HG02884 (cell line): ENCODE measurements around the gene VRTN.
"Not testable (repeated sequence)": the region's sequence is repeated elsewhere in the genome, so short reads cannot be mapped to it uniquely, and the experiment has no call there.

Experiments used
- ATAC-seq: cut with Tn5 transposase; IDR thresholded peaks from one replicate; pipeline ENCODE4 v1.9.1; 2021; ENCODE audit warnings: mild to moderate bottlenecking, moderate library complexity; ENCODE audit not compliant: unreplicated experiment

Gene VRTN

DNA sequence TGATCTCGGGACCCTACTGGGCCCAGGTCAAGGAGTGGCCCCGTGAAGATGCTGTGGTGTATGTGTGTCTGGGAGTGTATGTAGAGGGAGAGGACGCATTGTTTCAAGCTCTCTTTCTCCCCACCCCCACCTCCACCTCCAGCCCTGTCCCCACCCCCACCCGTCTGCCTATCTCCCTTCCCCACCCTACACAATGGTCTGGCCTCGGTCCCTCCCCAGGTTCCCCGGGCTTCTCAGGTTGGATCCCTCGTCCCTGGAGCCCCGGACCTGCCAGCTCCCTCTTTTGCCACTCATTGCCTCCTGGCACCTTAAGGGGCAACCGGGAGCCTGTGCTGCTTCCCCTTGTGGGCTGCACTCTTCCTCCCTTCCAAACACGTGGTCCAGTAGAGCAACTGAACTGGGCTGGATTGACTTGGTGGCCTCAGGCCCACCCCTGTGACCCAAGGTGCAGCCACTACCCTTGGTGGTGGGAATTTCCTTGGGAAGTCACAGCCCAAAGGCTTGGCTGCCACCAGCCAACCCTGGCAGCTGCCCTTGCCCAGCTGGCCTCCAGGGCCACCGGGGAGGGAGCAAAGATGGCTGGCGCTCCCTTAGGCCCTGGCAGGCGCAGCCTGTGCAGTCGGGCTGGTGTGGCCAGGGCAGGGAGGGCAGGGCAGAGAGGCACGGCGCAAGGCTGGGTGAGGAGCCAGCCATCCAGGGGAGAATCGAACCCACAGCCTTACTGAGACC lies 628 bp downstream of the VRTN start:
- ATAC-seq, result no peak

DNA sequence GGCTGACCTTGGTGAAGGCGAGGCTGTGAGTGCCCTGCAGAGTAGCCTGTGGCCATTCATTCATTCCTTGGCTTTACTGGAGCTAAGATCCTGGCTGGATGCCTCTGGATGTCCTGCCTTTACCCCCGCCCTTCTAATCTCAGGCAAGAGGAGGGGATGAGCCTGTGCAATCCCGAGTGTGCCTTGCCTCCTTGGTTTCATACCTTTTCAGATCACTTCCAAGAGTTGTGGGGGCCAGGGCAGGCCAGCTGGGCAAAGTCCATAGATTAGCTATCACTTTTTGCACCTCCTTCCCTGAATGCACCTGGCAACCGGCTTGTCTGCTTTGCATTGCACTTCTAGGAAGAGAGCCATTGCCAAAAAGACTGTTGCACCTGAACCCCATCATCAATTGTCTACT lies 1.5 kb downstream of the VRTN start:
- ATAC-seq, result no peak

DNA sequence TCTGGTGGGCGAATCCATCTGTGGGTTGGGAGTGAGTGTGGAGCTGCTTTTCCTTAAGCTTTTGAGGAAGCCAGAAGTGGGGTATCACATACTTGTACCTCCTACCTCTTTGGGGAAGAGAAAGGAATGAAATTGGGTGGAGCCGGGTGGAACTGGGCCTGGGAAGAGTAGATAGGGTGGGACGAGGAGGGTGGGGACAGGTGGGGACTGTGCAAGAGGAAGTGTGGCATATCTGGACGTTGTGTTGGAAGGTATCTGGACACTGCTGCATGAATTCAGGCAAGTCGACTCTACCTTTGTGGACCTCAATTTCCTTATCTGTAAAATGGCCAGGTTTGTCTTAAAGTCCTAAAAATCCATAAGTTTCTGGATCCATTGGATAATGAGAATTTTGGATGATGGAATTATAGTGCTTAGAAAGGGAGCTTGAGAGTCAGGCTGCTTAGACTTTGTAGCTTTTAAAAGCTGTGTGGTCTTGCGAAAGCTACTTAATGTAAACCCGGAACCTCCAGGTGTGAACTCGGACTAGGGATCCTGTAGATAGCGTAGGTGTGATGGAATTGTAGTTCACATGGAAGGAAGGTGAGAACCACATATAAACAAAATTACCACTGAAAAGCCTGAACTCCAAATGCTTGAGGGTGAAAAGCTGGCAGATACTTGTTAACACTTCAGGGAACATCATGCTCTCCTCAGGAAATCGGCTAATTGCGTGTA lies 2.1 kb downstream of the VRTN start:
- no peak for ATAC-seq

DNA sequence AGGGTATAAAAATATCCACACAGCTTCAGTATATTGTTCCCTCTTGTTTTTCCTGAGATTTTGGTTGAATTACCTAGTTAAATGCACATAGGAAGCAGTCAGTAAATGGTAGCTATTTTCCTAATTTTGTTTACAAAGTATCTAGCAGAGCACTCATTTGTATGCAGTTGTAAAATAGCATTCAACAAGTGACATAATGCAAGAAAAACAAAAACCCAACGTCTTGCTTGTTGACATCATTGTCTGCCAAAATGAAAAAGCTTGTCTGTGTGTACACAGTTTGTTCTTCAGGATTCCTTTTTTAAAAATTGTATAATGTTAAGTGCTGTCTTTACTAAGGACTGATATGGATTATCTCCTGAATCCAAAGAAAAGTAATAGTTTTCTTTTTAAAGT lies 2.7 kb downstream of the VRTN start:
- no peak for ATAC-seq

DNA sequence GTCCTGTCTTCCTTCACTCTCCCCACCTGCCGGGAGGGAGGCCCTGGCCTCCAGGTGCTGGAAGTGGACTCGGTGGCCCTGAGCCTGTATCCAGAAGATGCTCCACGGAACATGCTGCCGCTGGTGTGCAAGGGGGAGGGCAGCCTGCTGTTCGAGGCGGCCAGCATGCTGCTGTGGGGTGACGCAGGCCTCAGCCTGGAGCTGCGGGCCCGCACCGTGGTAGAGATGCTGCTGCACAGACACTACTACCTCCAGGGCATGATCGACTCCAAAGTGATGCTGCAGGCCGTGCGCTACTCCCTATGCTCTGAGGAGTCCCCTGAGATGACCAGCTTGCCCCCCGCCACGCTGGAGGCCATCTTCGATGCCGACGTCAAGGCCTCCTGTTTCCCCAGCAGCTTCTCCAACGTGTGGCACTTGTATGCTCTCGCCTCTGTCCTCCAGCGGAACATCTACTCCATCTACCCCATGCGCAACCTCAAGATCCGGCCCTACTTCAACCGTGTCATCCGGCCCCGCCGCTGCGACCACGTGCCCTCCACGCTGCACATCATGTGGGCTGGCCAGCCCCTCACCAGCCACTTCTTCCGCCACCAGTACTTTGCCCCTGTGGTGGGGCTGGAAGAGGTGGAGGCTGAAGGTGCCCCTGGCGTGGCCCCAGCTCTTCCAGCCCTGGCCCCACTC lies 8.8 kb downstream of the VRTN start:
- ATAC-seq, result no peak

DNA sequence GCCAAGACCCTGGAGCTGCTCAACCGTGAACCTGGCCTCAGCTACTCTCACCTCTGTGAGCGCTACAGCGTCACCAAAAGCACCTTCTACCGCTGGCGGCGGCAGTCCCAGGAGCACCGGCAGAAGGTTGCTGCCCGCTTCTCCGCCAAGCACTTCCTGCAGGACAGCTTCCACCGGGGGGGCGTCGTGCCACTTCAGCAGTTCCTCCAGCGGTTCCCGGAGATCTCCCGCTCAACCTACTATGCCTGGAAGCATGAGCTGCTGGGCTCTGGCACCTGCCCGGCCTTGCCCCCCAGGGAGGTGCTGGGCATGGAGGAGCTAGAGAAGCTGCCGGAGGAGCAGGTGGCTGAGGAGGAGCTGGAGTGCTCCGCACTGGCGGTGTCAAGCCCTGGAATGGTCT lies 9.3 kb downstream of the VRTN start:
- ATAC-seq, result no peak

DNA sequence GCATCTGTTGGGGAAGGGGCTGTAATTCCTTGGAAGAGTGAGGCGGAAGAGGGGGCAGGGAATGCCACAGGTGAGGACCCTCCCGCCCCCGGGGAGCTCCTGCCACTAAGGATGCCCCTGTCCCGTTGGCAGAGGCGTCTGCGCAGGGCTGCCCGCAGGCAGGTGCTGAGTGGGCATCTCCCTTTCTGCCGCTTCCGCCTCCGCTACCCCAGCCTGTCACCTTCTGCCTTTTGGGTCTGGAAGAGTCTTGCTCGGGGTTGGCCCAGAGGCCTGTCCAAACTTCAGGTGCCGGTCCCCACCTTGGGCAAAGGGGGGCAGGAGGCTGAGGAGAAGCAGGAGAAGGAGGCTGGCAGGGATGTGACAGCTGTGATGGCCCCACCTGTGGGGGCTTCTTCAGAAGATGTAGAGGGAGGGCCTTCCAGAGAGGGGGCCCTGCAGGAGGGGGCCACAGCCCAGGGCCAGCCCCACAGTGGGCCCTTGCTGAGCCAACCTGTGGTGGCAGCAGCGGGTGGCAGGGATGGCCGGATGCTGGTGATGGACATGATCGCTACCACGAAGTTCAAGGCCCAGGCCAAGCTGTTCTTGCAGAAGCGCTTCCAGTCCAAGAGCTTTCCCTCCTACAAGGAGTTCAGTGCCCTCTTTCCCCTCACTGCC lies 10.0 kb downstream of the VRTN start:
- ATAC-seq, result no peak

DNA sequence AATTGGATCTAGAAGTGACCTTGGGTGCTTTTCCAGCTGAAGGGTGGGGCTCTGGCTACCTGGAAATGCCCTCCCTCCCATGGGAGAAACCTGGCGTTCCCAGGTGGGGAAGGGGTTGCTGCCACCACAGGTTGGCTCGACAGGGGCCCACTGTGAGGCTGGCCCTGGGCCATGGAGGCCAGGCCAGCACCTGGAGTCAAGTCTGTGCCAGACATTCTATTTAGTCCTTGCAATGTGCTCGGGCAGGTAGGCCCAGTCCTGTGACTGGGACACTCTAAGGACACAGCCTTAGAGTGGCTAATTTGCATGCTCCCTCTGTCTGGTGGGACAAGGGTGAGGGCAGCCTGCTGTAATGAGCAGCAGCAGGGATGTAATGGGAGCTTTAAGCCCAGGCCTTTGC lies 11.9 kb downstream of the VRTN start:
- ATAC-seq, result no peak

DNA sequence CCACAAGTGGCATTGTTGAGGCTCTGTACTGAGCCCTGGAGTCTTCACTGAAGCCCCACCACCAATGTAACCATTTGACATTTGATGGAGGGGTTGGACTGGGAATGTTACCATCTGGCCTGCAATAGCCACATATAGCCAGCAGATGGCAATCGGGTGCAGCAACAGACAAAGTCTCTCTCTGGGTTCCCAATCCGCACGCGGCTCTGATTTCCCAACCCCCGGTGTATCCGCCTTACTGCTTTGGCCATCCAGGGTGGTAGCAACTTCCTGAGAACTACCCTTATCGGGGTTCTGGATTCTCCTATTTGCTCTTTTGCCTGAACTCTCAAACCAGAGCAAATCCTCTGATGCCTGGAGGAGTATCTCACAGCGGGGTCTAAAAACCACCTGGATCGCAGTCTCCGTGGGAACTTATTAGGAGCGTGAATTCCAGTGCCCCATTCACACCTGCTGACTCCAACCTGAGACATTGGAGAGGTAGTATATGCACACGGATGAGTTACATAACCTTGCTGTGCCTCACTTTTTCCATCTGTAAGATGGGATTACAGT lies 14.2 kb downstream of the VRTN start:
- no peak for ATAC-seq

DNA sequence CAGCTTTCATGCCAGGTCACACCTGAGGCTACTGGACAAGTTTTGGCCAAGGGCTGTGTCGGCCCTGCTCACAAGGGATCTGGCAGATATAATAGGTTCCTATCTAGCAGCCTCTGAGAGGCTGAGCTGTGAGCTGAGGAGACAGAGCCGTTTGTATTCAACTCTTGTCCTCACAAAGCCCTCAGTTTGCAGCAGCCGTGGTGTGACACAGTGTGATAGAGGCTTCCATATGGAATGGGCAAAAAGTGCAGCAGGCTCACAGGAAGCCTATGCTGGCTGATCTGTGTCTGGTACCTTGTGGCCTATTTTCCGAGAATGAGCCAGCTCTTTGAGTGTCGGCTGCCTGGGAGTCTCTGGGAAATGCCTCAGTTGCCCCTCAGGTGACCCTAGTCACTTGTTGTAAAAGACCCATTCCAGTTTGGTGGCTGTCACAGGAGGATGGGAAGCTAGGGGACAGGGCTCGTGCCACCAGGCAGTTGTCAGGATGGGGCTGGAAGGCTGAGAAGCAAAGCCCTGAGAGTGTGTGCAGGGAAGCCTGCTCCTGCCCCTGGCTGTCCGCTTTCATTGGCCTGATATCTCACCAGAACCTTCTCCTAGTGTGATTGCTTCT lies 16.1 kb downstream of the VRTN start:
- ATAC-seq, result no peak

DNA sequence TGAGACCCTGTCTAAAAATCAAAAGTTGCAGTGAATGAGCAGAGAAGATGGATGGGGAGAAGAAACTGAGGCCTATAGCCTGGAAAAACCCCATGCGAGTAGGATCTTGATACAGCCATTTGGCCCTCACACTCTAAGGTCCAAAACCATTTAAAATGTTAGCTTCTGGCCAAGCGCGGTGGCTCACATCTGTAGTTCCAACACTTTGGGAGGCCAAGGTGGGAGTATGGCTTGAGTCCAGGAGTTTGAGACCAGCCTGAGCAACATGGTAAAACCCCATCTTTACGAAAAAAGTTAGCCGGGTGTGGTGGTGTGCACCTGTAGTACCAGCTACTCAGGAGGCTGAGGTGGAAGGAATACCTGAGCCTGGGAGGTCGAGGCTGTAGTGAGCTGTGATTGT lies 19.8 kb downstream of the VRTN start:
- ATAC-seq, result no peak

DNA sequence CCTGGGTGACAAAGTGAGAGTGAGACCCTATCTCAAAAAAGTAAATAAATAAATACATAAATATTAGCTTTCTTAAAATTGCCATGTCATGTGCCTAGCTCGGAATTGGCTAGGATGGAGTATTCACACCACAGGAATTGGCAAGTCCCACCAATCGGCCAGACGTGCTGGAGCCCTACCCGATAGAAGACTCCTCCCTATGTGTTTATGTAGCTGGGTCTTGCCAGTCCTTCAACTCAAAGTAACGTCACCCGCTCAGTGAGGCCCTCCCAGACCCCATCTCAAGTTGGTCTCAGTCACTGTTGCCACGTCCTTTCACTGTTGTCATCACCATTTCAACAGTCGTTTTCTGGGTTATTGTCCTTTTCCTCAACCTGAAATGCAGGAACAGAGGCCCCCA lies 20.2 kb downstream of the VRTN start:
- no peak for ATAC-seq

DNA sequence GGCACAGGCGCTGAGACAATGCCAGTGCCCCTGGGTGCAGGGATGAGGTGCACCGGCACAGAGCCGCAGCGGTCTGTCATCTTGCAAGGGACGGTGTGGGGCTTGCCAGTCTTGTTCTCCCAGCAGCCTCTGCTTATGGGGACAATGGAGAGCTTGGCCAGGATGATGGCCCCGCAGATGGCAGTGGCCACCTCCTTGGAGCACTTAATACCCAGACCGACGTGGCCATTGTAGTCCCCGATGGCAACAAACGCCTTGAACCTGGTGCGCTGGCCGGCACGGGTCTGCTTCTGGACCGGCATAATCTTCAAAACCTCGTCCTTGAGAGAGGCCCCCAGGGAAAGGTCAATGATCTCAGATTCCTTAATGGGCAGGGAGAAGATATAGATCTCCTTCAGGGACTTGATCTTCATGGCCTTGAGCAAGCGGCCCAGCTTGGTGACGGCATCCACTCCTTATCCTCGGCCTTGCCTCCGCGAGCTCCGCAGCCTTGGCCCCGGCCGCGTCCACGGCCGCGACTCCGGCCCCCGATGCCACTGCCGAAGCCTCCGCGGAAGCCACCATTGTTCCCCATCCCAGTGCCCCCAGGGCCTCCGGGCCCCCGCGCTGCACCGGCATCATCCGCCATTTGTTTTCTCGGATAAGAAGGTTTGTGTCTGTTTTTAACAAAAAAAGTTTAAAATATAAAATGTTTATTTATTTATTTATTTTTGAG lies 29.9 kb downstream of the VRTN start:
- ATAC-seq, result no peak

DNA sequence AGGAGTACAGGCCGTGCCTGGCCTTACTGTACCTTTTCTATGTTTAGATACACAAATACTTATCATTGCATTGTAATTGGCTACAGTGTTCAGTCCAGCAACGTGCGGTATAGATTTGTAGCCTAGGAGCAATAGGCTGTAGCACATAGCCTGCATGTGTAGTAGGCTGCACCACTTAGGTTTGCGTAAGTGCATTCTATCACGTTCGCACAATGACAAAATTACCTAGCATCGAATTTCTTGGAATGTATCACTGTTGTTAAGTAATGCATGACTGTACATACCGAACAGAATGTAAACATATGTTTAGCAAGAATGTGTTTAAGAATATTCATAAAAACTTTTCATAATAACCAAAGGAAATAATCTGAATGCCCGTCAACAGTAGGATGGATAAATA lies 31.9 kb downstream of the VRTN start:
- ATAC-seq, result no peak

DNA sequence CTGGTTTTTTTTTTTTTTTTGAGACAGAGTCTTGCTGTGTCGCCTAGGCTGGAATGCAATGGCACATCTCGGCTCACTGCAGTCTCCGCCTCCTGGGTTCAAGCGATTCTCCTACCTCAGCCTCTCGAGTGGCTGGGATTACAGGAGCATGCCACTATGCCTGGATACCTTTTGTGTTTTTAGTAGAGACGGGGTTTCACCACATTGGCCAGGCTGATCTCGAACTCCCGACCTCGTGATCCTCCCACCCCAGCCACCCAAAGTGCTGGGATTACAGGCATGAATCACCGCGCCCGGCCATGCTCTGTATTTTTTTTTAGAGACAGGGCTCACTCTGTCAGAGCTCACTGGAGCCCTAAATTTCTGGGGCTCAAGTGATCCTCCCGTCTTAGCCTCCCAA lies 32.6 kb downstream of the VRTN start:
- ATAC-seq, result no peak

DNA sequence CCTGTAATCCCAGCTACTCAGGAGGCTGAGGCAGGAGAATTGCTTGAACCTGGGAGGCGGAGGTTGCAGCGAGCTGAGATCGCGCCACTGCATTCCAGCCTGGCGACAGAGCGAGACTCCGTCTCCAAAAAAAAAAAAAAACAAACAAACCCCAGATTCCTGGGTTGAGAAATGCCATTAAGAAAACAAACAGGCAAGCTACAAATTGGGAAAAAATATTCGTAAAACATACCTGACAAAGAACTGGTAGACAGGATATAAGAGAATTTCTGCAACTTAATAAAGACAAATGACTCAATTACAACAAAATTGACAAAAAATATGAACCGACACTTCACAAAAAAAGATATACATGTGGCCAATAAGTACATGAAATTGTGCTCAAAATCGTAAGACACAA lies 33.3 kb downstream of the VRTN start:
- ATAC-seq, result not testable (repeated sequence)

DNA sequence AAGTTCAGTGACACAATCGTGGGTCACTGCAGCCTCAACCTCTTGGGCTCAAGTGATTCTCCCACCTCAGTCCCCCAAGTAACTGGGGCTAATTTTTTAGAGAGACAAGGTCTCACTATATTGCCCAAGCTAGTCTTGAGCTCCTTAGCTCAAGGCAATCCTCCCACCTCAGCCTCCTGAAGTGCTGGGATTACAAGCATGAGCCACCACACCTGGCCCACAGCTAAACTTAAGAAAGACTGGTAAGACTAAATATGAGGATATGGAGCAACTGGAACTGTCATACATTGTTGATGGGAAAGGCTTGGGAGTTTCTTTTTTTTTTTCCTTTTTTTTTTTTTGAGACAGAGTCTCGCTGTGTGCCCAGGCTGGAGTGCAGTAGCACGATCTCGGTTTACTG lies 34.0 kb downstream of the VRTN start:
- no peak for ATAC-seq

DNA sequence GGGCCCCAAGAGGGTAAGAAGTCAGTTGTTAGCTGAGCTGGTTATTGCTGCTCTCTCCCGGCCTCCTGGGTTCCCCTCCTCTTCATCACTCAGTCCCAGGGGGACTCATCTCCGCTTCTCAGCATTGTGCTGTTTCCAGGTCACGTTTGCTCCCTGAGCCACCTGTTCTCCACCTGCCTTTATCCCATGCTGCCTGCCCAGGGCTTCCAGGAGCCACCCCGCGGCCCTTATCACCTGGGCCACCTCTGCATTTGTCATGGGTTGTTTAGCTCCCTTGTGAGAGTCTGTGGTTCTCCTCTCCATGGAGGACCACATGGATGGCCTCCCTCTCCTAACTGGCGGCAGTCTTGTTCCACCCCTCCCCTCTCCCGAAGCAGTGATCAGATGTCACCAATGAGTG lies 41.7 kb downstream of the VRTN start:
- ATAC-seq, result no peak

DNA sequence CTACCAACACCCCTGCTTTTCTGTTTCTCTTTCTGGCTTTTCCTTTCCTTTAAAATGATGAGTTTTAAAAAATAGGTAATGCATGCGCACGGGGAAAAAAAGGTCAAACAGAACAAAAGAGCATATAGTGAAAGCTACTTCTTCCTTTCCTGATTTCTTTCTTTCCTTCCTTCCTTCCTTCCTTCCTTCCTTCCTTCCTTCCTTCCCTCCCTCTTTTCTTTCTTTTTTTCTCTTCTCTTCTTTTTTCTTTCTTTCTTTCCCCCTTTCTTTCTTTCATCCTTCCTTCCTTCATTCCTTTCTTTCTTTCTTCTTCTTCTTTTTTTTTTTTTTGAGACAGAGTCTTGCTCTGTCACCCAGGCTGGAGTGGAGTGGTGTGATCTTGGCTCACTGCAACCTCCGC lies 42.2 kb downstream of the VRTN start:
- ATAC-seq, result not testable (repeated sequence)

DNA sequence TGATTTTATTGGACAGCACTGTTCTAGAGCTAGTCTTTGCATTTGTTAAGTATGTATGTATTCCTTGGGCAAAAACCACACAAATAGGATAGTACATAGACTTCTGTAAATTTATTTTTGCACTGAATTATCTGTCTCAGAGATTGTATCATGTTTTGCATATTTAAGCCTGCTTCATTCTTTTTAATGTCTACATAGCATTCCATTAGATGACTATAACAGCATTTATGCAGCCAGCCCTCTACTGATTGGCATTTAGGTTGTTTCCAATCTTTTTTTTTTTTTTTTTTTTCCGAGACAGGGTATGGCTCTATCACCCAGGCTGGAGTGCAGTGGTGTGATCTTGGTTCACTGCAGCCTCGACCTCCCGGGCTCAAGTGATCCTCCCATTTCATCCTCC lies 43.2 kb downstream of the VRTN start:
- ATAC-seq, result no peak
